Fibroblast of skin of left biceps (primary cell): ENCODE results near the gene PRR29.

Source experiments
- DNase-seq, 2 experiments: peaks; one replicate each; pipeline ENCODE4 v3.0.0-alpha.2; 2013; ENCODE audit warnings: low read depth in 2 of 2

The PRR29 gene

DNA sequence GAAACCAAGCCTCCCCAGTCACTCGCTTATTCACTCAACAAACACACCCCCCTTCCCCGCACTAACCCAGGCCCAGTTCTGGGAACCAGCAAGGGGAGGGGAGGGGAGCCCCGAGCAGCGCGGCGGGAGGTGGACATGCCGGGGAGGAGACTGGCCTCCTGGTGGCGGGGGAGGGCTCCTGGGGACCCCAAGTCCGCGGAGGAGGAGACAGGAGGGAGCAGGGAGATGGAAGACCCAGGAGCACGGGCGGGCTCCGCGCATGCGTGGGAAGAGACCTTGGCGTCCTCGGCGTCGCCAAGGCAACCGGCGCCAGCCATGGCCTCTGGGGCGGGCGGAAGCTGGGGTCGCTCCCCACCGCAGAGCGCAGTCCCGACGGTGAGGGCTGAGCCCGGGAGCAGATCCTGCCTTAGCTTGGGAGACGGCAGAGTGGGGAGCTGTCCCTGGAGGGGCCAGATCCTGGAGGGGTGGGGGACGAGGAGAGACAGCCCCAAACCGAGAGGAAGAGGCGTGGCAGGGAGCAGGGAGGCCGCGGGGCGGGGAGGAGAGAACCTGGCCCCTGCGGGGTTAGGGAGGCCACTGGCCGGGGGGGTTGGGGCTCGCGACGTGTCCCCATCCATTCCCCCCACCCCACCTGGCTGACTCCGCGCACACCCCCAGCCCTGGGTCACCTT, at the start of gene PRR29:
TSS of gene PRR29 (plus strand) at position 302 of the 671 bp plus-strand sequence. CDS start at position 316, 14 bp downstream.
- DNase-seq: no peak

DNA sequence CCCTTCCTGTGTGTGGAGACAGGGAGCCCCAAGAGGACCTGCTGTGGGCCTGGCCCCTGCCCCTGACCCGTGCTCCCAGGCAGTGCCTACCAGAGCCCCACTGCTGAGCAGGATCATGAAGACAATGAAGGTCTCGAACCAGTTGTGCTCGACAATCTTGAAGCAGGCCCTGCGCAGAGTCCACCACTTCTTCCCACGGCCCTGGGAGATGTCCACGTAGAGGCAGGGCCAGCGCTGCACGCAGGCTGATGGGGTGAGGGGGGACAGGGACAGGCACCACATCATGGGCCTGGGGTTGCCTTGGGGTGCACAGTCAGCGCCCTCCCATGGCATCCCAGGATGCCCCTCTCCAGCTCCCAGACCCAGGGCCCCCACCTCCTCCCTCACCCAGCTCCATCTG, 49.6 kb upstream of the PRR29 start:
- DNase-seq: no peak

DNA sequence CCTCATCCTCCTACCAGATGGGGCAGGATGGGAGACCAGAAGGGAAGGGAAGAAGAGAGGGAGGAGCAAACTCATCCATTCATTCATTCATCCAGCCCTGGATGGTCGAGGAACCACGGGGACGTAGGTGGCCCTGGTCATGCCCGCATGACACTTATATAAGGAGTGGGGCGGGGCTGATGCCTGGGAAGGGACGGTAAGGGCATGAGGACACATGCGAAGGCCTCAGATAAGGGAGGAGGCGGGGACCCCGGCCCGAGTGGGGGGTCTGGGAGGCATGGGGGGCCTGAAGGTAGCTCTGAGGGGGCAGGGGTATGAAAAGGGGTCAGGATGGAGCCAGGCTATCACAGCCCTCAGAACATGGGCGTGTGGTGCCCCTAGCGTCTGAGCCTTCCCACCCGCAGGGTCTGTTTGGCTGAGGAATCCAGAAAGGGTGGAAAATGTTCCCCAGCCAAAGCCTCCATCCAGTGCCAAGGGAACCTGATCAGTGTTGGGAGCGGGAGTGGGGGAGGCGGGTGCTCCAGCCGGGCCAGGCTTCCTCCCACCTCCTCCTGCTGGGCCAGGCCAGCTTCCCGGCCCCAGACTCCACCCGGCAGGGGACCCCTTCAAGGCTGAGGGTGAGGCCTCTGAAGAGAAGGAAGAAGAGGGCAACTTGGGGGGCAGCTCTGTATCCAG, 48.4 kb upstream of the PRR29 start:
- DNase-seq: no peak

DNA sequence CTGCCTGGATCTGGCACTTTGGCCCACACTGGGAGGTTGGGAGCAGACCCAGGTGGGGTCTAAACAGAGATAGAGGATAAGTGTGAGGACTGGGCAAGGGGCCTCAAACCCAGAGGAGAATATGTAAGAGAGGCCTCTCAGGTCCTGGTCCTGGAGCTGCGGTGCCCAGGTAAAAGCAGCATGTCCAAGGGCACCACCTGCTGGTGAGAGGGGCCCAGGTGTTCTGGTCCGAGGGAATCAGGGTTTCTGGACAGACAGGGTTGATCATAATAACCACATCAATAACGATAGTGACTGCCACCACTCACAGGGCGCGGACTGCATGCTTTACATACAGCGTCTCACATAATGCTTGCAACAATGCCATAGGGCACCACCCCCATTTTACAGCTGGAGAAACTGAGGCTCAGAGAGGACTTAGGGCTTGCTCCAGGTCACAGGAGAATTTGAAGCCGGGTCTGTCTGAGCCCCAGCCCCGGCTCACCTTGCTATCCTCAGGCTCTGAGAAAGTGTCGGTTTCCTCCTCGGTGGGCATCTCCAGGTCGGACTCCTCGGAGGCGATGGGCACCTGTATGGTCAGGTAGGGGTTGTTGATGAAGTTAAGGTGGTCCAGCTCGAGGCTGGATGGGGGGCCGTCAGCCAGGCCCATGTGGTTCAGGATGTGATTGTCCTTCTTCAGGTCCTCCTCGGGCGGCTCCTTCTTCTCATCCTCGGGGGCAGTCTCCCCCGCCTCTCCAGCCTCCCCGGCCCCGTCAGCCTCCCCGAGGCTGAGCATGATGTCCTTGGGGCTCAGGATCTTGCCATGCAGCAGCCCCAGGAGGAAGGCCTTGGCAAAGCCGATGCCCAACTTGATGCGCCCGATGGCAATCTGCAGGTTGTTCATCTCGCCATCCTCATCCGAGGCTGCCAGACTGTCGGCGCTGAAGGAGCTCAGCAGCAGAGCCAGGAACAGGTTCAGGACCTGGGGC, 46.9 kb upstream of the PRR29 start:
- no peak for DNase-seq

DNA sequence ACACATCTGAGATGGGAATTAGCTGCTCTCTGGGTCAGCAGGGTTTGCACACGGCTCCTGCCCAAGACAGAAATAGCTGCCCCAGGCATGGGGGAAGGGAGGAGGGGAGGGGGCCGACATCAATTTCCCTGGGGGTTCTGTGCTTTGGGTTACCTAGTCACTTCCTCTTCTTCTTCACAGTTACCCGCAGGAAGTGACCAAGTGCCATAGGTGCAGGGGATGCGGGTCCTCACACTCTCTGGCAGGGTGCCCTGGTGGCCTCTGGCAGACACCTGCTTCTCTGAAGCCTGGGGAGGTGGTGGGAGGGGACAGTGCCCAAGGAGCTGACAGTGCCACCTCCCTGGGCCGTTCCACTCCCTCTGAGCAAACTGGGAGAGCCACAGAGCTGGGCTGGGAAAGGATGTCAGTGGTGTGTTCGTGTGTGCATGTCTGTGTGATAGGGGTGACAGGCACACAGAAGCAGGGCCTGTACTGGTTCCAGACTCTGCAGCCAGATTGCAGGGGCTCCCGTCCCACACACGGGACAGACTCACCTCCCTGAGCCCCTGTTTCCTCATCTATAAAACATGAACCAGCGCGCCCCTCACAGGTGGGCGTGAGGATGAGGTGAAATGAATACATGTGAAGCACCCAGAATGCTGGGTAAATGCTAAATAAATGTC, 43.6 kb upstream of the PRR29 start:
- no peak for DNase-seq

DNA sequence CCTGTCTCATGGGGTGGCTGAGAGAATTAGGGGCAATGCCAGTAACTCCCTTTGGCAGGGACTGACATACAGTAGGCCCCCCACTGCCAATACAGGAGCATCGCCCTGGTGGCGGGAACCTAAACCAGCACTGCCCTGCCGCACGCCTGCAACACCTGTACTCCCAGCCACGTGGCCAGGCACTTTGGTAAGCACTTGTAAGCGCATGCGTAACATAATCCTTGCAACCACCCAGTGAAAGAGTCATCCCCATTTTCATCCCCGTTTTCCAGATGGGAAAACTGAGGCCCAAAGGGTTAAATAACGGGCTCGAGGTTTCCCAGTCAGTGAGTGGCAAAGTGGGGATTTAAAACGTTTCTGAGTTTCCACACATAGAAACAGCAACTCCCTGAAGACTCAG, 42.9 kb upstream of the PRR29 start:
- no peak for DNase-seq

DNA sequence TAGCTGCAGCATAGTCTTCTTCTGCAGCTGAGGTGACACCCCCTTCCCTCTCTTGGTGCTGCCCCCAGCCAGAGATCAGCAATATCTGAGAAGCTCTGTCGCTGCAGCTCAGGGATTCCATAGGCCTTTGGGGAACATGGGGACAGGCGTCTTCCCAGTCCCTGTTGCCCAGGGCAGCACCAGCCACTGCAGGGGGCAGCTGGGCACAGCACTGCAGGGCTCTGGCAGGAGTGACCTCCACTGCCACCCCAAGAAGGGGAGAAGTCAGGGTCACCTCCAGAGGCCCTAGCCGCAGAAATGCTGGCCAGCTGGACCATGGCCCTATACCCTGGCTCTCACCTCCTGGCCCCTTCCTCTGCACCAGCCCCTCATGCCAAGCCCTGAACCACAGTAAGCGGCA, 42.4 kb upstream of the PRR29 start:
- DNase-seq: no peak

DNA sequence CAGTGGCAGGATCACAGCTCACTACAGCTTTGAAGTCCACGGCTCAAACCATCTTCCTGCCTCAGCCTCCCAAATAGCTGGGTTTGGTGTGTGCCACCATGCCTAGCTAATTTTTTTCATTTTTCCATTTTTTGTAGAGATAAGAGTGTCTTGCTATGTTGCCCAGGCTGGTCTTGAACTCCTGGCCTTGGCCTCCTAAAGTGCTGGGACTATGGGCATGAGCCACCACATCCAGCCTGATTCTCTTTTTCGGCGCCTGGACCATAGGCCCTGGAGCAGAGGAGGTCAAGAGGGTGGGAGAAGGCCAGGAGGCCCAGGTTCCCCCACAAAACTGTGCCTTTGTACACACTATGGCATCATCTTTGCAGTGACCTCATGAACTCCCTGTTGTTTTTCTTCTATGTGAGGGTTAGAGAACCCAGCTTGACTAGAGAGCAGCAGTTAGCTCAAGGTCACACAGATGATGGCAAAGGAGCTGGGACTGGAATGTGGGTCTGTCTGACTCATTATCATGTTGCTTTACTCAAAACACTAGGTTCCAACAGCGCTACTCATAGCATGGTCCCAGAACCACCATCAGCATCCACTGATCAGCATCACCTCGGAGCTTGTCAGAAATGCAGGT, 41.7 kb upstream of the PRR29 start:
- DNase-seq: no peak

DNA sequence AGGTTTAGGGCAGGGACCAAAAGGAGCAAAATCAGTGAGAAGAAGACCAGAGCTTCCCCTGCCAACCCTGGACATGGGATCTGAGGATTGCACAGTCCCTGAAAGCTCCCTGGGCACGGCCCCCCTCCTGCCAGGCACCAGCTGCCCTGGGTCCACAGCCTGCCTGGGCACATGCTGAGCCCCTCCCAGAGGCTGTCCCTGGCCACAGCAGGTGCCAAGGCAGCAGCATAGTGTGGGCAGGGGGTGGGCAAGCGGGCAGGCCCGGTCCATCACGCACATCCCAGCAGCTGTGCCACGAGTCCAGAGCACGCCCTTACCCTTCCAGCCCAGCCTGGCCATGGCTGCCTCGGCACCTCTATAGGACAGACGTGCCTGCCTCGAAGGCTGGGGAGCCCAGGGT, 38.1 kb upstream of the PRR29 start:
- DNase-seq: no peak

DNA sequence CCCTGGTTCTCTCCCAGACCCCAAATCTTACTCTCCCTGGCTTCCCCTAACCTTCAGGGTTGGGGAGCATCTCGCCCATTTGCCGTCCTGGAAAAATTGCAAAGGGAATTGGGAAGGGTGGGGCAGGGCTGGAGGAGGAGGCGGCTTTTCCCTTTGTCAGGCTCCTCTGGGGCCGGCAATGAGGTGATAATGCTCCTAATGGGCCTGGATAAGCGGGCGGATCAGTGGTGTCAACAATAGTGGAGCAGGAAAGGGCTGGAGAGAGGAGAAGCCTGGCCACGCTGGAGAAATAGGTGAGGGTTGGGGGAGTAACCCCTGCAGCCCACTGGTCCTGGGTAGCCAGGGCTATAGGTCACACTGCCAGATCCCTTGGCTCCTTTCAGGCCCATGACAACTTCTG, 37.7 kb upstream of the PRR29 start:
- DNase-seq: no peak

DNA sequence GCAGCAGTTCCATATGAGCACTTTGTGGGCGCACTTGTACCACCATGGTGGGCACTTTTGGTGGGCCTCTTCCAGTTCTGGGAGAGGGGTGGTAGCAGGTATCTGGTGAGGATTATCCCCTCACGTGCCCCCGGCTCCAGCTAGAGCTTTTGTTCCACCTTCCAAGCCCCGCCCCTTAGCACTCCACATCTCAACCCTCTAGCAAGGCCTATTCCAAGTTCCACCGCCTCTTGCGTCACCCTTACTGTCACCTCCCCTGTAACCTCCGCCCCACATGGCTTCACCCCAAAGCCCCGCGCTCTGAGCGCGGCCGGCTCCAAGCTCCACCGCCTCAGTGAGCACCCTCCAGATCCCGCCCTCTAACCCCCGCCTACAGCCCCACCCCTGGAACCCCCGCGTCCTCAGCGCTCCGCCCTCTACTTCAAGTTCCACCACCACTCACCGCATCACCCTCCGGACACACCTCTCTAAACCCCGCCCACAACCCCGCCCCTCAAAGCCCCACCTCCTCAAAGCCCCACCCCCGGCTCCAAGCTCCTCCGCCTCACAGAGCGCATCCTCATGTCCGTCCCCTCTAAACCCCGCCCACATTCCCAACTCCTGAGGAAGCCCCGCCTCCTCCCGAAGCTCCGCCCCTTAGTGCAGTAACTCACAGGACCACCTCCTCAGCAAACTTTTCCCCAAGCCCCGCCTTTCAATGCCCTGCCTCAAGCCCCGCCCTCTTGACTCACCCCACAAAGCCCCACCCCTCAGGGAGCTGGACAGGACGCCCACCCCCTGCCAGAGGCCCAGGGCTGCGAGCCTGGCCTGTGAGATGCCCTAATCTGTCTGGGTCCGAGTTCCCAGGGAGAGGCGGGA, 36.6 kb upstream of the PRR29 start:
- DNase-seq: peak in 1 of 2 experiments; percentile 17

DNA sequence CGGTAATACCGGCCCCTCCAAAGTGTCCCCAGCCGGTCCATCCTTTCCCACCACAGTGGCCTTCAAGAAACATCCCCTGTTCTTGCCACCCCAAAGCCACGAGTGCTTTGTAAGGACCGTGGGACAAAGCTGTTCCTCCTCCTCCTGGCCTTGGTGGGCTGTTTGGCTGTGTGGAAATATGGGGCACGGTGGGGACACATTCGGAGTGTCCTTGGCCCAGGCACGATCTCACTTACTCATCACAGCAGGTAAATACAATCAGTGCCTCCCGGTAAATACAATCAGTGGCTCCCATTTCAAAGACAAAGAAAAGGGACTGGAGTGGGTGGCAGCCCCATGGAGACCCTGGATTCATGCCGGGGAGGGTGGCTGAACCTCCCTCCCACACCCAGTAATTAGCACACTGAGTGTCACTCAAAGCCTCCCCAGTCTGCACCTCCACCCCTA, 35.8 kb upstream of the PRR29 start:
- DNase-seq: no peak

DNA sequence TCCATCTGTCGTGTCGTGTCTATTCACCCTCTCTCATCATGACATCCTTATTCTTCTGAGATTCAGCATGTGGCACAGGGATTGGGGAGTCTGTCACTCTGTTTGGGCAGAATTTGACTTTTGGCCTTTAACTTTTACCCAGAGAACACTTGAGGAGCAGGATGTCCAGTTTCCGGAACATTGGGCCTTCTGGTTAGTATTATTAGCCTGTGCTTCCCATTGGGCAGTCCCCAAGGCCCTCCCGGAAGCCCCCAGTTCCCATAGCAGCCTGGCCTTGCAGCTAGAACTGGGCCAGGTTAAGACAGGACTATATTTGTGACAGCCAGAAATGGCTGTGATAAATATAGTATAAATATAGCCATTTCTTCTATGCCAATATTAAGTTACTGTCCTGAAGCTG, 35.0 kb upstream of the PRR29 start:
- DNase-seq: no peak

DNA sequence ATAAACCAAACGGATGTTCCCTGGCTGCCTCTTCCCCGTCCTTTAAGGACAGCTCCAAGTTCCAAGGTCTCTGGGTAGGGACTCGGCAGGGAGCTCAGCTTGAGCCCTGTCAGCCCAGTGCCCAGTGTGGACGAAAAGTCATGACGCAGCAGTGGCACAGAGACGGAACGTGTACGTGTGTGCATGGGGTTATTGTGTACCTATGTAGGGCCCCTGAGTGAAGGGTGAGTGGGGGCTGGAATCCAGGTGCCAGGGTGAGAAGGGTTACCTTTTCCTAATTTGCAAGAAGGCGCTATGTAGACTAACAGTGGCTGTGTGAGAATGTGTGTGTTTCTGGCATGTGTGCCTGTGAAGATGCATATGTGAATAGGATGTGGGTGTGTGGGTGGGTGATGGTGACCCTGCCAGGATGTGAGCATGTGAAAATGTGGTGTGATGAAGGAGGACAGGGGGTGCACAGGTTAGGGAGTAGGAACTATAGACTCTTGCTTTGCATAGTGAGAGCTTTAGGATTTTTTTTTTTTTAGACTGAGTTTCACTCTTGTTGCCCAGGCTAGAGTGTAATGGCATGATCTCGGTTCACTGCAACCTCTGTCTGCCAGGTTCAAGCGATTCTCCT, 31.4 kb upstream of the PRR29 start:
- no peak for DNase-seq

DNA sequence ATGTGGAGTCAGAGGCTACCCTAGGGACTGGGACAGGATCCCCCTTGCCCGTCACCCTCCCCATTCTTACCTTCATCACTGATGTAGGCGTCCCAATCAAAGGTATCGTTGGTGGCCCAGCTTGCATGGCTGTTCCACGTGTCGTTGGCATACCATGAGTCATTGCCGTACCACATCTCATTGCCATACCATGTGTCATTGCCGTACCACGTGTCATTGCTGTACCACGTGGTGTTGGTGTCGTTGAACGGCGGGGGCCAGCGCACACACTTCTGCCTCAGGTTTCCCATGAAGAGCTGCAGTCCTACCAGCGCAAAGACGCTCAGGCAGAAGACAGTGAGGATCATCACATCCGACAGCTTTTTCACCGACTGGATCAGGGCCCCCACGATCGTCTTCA, 30.2 kb upstream of the PRR29 start:
- DNase-seq: no peak

DNA sequence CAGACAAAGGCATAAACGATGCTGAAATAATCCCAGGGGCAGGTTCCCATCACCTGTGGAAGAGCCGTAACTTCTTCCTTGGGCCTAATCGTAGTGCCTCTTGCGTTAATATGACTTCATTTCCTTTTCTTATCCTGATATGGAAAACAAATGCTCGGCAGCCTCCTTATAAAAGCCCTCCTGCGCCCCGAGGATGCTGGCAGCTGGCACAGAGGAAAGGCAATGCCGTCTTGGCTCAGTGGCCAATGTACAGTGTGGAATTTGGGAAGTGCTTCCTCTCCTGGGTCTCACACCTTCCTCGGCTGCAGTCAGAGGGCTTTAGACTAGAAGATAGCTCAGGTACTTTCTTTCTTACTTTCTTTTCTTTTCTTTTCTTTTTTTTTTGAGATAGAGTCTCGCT, 28.9 kb upstream of the PRR29 start:
- DNase-seq: no peak

DNA sequence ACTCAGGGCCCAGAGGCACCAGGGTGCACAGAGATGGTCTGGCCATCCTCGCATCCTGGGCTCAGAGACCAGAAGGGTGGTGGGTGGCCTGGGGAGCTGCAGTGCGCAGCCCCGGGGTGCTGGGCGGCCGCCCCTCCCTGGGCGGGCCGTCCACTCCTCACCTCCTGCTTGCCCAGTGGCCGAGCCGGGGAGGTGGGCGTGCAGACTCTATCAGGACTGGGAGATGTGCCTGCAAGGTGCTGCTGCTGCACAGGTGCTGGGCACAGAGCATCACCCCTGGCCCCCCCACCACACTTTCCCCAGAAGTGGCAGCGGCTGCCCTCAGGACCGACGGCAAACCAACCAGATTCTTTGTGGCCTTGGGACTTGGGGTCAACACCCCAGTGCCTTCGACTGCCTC, 25.4 kb upstream of the PRR29 start, which contains the start of gene SCN4A:
TSS of gene SCN4A (minus strand) at position 123 of the 400 bp plus-strand sequence. CDS start at position 46, 77 bp downstream.
- DNase-seq: no peak

DNA sequence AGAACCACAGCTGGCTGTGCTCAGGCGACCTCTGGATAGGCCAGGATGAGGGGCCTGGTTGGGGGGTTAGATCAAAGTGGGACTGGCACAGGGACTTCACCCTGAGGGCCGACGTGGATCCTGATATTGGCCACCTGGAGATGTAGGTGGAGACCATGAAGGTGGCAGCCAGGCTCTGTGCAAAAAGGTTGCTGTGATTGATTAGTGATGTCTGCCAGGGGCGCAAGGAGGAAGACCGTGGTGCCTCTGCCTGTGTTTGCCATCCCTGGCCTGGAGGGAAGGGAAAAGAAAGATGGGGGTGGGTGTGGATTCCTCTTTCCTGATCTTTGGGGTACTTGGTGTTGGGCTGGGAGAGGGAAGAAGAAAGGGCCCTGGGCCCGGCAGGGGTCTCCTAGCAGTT, 24.9 kb upstream of the PRR29 start:
- no peak for DNase-seq

DNA sequence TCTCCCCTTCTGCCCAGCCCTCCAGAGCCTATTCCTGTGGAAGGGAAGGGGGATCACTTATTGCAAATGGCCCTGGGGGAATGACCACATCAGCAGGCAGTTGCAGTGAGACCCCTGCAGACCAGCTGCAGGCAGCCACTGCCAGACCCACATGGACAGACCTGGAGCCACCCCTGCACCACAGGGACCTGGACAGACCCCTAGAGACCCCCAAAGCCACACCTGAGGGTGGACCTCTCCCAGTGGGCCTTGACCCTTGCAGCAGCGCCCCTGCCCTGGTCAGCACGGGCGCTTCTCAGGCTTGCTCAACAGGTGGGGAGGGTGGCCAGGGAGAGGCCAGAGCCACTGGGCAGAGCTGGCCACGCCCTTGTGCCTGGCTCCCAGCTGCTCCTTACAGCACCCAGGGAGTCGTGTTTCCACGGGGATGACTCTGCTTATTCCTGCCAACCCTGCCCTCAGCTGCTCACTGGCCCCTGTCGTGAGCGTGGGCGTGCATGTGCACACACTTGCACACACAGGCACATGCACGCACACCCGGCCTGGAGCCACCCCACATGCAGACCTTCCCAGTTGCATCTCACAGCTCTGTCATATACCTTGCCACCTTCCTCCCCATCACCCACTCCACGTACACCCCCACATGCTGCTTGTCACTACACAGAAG, 24.1 kb upstream of the PRR29 start:
- DNase-seq: no peak
